Peyer's patch (tissue), 4 donors: ENCODE measurements around the gene ARID1A. TPM values are rescaled to one million over a fixed set of nuclear protein-coding genes. Genes with fewer than 3 reads are reported as not detected.
A peak's percentile ranks its signal among the peaks of the same experiment; 100 is the strongest.

Source experiments
- DNase-seq, 3 donors: peaks; one replicate each; pipeline ENCODE4 v3.0.0-alpha.2; 2017 to 2019
- H3K27ac ChIP-seq, 4 donors: fragments of 200-600 bp; sonication (generic); one replicate each; pipeline ENCODE4 v1.5.1; 2016 to 2019
- H3K27me3 ChIP-seq, 2 donors: fragments of 200-600 bp; sonication (generic); one replicate each; pipeline ENCODE4 v1.5.1; 2019
- H3K36me3 ChIP-seq, 3 donors: fragments of 200-600 bp; sonication (generic); one replicate each; pipeline ENCODE4 v1.5.1; 2016 to 2019
- H3K4me1 ChIP-seq, 4 donors: fragments of 200-600 bp; sonication (generic); one replicate each; pipeline ENCODE4 v1.5.1; 2016 to 2019
- H3K4me3 ChIP-seq, 4 donors: fragments of 200-600 bp; sonication (generic); 1 replicate in 3 of 4; 2 replicates in 1 of 4; pipeline ENCODE4 v1.5.1; 2016 to 2019; ENCODE audit warnings: mild to moderate bottlenecking in 1 of 4
- H3K9me3 ChIP-seq, 4 donors: fragments of 200-600 bp; sonication (generic); one replicate each; pipeline ENCODE4 v1.5.1; 2016 to 2019; ENCODE audit warnings: mild to moderate bottlenecking in 1 of 4
- CTCF ChIP-seq, 6 experiments: fragments of 450-650 bp in 4 of 6; fragments of 200-600 bp in 2 of 6; sonication (generic) in 1 of 6; IDR thresholded peaks; one replicate each; pipeline ENCODE4 v1.5.1; 2017 to 2019; ENCODE audit warnings: antibody characterized with exemption in 6 of 6, mild to moderate bottlenecking in 3 of 6, moderate library complexity in 1 of 6
- POLR2A ChIP-seq, 2 donors: fragments of 450-650 bp; IDR thresholded peaks; one replicate each; pipeline ENCODE4 v1.5.1; 2017; ENCODE audit warnings: antibody characterized with exemption in 2 of 2, mild to moderate bottlenecking in 2 of 2, moderate library complexity in 2 of 2
- total RNA-seq, 4 donors: library from RNA; depleted of rRNA; stranded (reverse); fragments of >200 nt; gene quantifications; one replicate each; pipeline ENCODE4 v1.1.0, GENCODE V29; 2016

ARID1A gene
- total RNA-seq, 4 donors from 2014 or later, result 49.4 to 90.8 (median 66.8) TPM

GRCh38 chr1:26692211-26692792 lies 3.5 kb upstream of the ARID1A start:
- peaks cover 0 to 29% (median 16%) of the 10 kb centered on the region in 4 donors for H3K4me1 ChIP-seq

GRCh38 chr1:26692793-26693490 lies 2.9 kb upstream of the ARID1A start:
- TF ChIP-seq CTCF (IDR thresholded peaks at IDR 0.05) (peak in 2 of 6 experiments; percentile 7 to 30), POLR2A (IDR thresholded peaks at IDR 0.05) (peak in 1 of 2 donors; percentile 59)

More at GRCh38 chr1:26692211-26692792, 3.5 kb upstream of the ARID1A start:
- no peaks in the 10 kb centered on the region for H3K36me3 ChIP-seq
- H3K27ac ChIP-seq, result peak overlapping the region; percentile 96 to 100 (median 97)
- H3K27me3 ChIP-seq, result no peaks in the 10 kb centered on the region
- DNase-seq, result peak; percentile 87 to 96 (median 90)
- peak overlapping the region; percentile 53 to 69 (median 58) for H3K4me3 ChIP-seq
- no peaks in the 10 kb centered on the region for H3K9me3 ChIP-seq
- TF ChIP-seq POLR2A (IDR thresholded peaks at IDR 0.05) (peak; percentile 64 to 73), CTCF (IDR thresholded peaks at IDR 0.05) (peak in 4 of 6 experiments; percentile 7 to 38 (median 16))

GRCh38 chr1:26693599-26694572 lies 1.9 kb upstream of the ARID1A start:
- H3K4me3 ChIP-seq, result peak overlapping the region in 3 of 4 donors; percentile 53 to 69 (median 58)
- H3K4me1 ChIP-seq, result peaks cover 0 to 35% (median 19%) of the 10 kb centered on the region in 4 donors
- TF ChIP-seq CTCF (IDR thresholded peaks at IDR 0.05) (no peak), POLR2A (IDR thresholded peaks at IDR 0.05) (no peak)
- no peaks in the 10 kb centered on the region for H3K9me3 ChIP-seq
- no peaks in the 10 kb centered on the region for H3K36me3 ChIP-seq
- peak overlapping the region; percentile 96 to 100 (median 97) for H3K27ac ChIP-seq
- DNase-seq, result no peak
- H3K27me3 ChIP-seq, result no peaks in the 10 kb centered on the region

More at GRCh38 chr1:26692793-26693490, 2.9 kb upstream of the ARID1A start:
- peak; percentile 93 to 98 (median 95) for DNase-seq
- no peaks in the 10 kb centered on the region for H3K36me3 ChIP-seq
- peaks cover 0 to 29% (median 16%) of the 10 kb centered on the region in 4 donors for H3K4me1 ChIP-seq
- H3K9me3 ChIP-seq, result no peaks in the 10 kb centered on the region
- H3K27me3 ChIP-seq, result no peaks in the 10 kb centered on the region
- H3K27ac ChIP-seq, result peak overlapping the region; percentile 96 to 100 (median 97)
- H3K4me3 ChIP-seq, result peak overlapping the region; percentile 53 to 69 (median 58)

GRCh38 chr1:26694638-26695355 lies 1.0 kb upstream of the ARID1A start:
- DNase-seq, result no peak
- Histone ChIP-seq H3K27ac (peak overlapping the region; percentile 96 to 100 (median 97)), H3K9me3 (no peaks in the 10 kb centered on the region), H3K36me3 (no peaks in the 10 kb centered on the region), H3K27me3 (no peaks in the 10 kb centered on the region), H3K4me1 (peaks cover 0 to 44% (median 23%) of the 10 kb centered on the region in 4 donors), H3K4me3 (peak overlapping the region; percentile 95 to 98 (median 96))
- TF ChIP-seq POLR2A (IDR thresholded peaks at IDR 0.05), result no peak
- no peak for TF ChIP-seq CTCF (IDR thresholded peaks at IDR 0.05)
